Activated CD8-positive, alpha-beta T cell treated with anti-CD3 and anti-CD28 coated beads for 36 hours (primary cell): ENCODE data around the gene TMED1. TPM values are rescaled to one million over a fixed set of nuclear protein-coding genes. Genes with fewer than 3 reads are reported as not detected.

Experiments
- ATAC-seq: fragments of 200-7000 bp; cut with Tn5 transposase; one replicate; pipeline ENCODE4 v1.10.0; 2021; ENCODE audit warnings: mild to moderate bottlenecking, moderate library complexity
- CTCF ChIA-PET: fragments of 350-600 bp; sonication (Branson Sonifier 250); formaldehyde crosslinking; loops from one replicate; lab custom pipeline; 2021; ENCODE audit warnings: antibody characterized with exemption; lab: Charles Lee
- POLR2A ChIA-PET: fragments of 350-600 bp; sonication (Branson Sonifier 250); formaldehyde crosslinking; loops from one replicate; lab custom pipeline; 2021; ENCODE audit warnings: antibody characterized with exemption; lab: Charles Lee
- DNase-seq: peaks from one replicate; pipeline ENCODE4 v3.0.0-alpha.2; 2020
- H3K27ac Mint-ChIP-seq: one replicate; pipeline ENCODE4 v1.8.0; 2021; ENCODE audit warnings: mild to moderate bottlenecking, mixed read lengths
- H3K27me3 Mint-ChIP-seq: one replicate; pipeline ENCODE4 v1.8.0; 2021; ENCODE audit warnings: mixed read lengths
- H3K36me3 Mint-ChIP-seq: one replicate; pipeline ENCODE4 v1.8.0; 2021; ENCODE audit warnings: low read depth, mixed read lengths
- H3K4me1 Mint-ChIP-seq: one replicate; pipeline ENCODE4 v1.8.0; 2021; ENCODE audit warnings: low read depth, mixed read lengths
- H3K4me3 Mint-ChIP-seq: one replicate; pipeline ENCODE4 v1.8.0; 2021; ENCODE audit warnings: mild to moderate bottlenecking, moderate library complexity, mixed read lengths
- H3K9me3 Mint-ChIP-seq: one replicate; pipeline ENCODE4 v1.8.0; 2021; ENCODE audit warnings: mixed read lengths
- CTCF ChIP-seq: fragments of 200-600 bp; IDR thresholded peaks from one replicate; pipeline ENCODE4 v1.8.0; 2022; ENCODE audit warnings: antibody characterized with exemption, mild to moderate bottlenecking
- intact Hi-C: fragments of 100-400 bp; cut with micrococcal nuclease; formaldehyde crosslinking; loops from one replicate; pipeline ENCODE4 v1.10.0; 2022
- total RNA-seq, 2 experiments: library from RNA; stranded (reverse); gene quantifications; one replicate each; pipeline ENCODE4 v1.2.3, GENCODE V29; 2021

TMED1 gene
- total RNA-seq, 2 experiments from 2014 or later, result 12.9 to 15.0 TPM

GRCh38 chr19:10831987-10832938 is 3.7 kb downstream of the TMED1 start:
- Mint-ChIP-seq H3K27me3 (no peaks in the 10 kb centered on the region), H3K36me3 (peaks cover 16% of the 10 kb centered on the region)
- POLR2A ChIA-PET, result interaction anchor here (0.8 to 1.1 kb wide), 3 partner anchors 11 to 123 kb away, joined by 3 read pairs; no protein-coding TSS in a partner anchor

GRCh38 chr19:10830931-10831779 is 4.9 kb downstream of the TMED1 start:
- H3K4me1 Mint-ChIP-seq, result peaks cover 5% of the 10 kb centered on the region
- no peak overlapping the region for H3K27ac Mint-ChIP-seq
- POLR2A ChIA-PET, result interaction anchor here (0.8 to 1.4 kb wide), 4 partner anchors 10 to 122 kb away, joined by 3 read pairs; no protein-coding TSS in a partner anchor
- ATAC-seq (no peak), DNase-seq (no peak)
- peaks cover 6% of the 10 kb centered on the region for H3K36me3 Mint-ChIP-seq
- no peak for TF ChIP-seq CTCF
- intact Hi-C loops, result no loop called here
- H3K4me3 Mint-ChIP-seq, result no peak overlapping the region
- peaks cover 2% of the 10 kb centered on the region for H3K9me3 Mint-ChIP-seq
- CTCF ChIA-PET, result interaction anchor here (1.3 to 1.6 kb wide), 2 partner anchors 33 to 113 kb away, joined by 3 to 4 read pairs; partner anchors contain the start of gene DNM2
- no peaks in the 10 kb centered on the region for H3K27me3 Mint-ChIP-seq

More at GRCh38 chr19:10831987-10832938, 3.7 kb downstream of the TMED1 start:
- H3K9me3 Mint-ChIP-seq, result peaks cover 10% of the 10 kb centered on the region
- H3K27ac Mint-ChIP-seq, result no peak overlapping the region
- H3K4me1 Mint-ChIP-seq, result peaks cover 16% of the 10 kb centered on the region
- no peak for TF ChIP-seq CTCF
- ATAC-seq, result no peak
- intact Hi-C loops, result no loop called here
- DNase-seq, result no peak
- no peak overlapping the region for H3K4me3 Mint-ChIP-seq
- CTCF ChIA-PET, result interaction anchor here (1.3 kb wide), 1 partner anchor 32 kb away, joined by 3 read pairs; no protein-coding TSS in a partner anchor

DNA sequence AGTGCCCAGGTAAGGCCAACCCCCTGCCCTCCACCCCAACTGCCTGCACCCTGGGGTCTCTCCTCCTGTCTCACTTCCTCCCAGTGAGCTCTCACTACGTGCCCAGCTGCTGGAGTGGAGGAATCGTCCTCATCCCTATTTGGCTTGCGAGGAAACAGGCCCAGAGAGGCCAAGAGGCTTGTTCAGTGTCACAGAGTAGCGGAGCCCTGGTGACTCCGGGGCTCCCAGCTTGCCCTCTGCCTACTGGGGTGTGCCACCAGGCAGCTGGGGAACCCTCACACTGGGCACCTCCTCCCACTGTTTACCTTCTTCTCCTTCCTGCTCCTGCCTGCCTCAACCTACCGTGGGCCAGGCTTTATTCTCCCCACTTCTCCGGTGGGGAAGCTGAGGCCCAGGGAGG is 5.6 kb downstream of the TMED1 start:
- no peak for DNase-seq
- ChIA-PET POLR2A (interaction anchor here (0.8 to 1.4 kb wide), 2 partner anchors 9 to 19 kb away, joined by 3 read pairs; no protein-coding TSS in a partner anchor), CTCF (interaction anchor here (1.6 kb wide), 1 partner anchor 113 kb away, joined by 4 read pairs; the partner anchor contains the start of gene DNM2)
- Mint-ChIP-seq H3K36me3 (peaks cover 5% of the 10 kb centered on the region), H3K9me3 (no peaks in the 10 kb centered on the region), H3K27ac (peak overlapping the region; percentile 24), H3K4me3 (no peak overlapping the region), H3K4me1 (peaks cover 2% of the 10 kb centered on the region), H3K27me3 (no peaks in the 10 kb centered on the region)
- intact Hi-C loops, result no loop called here
- no peak for ATAC-seq
- no peak for TF ChIP-seq CTCF

DNA sequence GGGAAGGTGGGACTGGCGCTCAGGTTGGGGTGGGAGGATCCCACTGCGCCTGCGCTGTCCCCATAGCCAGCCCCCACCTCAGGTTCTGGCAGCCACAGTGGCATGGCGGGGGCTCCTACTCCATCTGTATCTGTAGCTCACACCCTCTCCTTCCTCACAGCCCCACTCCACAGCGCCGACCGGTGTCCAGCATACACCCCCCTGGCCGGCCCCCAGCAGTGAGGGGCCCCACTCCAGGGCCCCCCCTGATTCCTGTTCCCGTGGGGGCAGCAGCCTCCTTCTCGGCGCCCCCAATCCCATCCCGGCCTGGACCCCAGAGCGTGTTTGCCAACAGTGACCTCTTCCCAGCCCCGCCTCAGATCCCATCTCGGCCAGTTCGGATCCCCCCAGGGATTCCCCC is 6.0 kb downstream of the TMED1 start:
- POLR2A ChIA-PET, result no interaction called here
- CTCF ChIA-PET, result interaction anchor here (1.6 to 2.9 kb wide), 3 partner anchors 27 to 112 kb away, joined by 4 to 17 read pairs (median 14); partner anchors contain the start of gene DNM2
- Mint-ChIP-seq H3K27me3 (no peaks in the 10 kb centered on the region), H3K4me3 (no peak overlapping the region), H3K36me3 (peaks cover 4% of the 10 kb centered on the region), H3K4me1 (no peaks in the 10 kb centered on the region), H3K27ac (no peak overlapping the region), H3K9me3 (no peaks in the 10 kb centered on the region)
- intact Hi-C loops, result no loop called here
- DNase-seq, result no peak
- ATAC-seq, result no peak
- no peak for TF ChIP-seq CTCF
